ENCODE data around the gene KCNMA1. TPM values are rescaled to one million over a fixed set of nuclear protein-coding genes. Genes with fewer than 3 reads are reported as not detected.

The KCNMA1 gene
- total RNA-seq, 1 donor from 2014 or later, result 30.1 TPM

DNA sequence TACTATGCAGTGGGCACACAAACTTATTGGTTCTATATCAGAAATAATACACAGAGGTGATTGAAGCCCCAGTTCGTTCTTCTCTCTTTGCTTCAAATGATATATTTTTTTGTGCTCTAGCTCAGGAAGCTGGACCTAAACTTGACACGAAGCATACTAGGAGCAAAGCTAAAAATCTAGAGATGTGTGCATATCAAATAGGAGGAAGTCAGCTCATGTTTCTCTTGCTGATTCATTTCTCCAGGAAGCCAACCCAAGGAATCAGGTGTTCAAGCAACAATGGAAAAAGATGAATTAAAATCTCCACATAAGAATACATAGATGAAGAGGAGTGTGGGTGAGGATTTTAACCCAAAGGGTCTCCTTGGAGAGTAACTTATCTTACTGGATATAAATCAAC is 432.5 kb downstream of the KCNMA1 start:
- H3K36me3 Mint-ChIP-seq, result no peaks in the 10 kb centered on the region
- no peak overlapping the region for H3K4me3 Mint-ChIP-seq
- no peak overlapping the region for H3K27ac Mint-ChIP-seq
- no peak for DNase-seq (ENCODE audit: extremely low spot score, unreplicated experiment)
- peaks cover 2% of the 10 kb centered on the region for H3K27me3 Mint-ChIP-seq
- TF ChIP-seq, protein P1, sequence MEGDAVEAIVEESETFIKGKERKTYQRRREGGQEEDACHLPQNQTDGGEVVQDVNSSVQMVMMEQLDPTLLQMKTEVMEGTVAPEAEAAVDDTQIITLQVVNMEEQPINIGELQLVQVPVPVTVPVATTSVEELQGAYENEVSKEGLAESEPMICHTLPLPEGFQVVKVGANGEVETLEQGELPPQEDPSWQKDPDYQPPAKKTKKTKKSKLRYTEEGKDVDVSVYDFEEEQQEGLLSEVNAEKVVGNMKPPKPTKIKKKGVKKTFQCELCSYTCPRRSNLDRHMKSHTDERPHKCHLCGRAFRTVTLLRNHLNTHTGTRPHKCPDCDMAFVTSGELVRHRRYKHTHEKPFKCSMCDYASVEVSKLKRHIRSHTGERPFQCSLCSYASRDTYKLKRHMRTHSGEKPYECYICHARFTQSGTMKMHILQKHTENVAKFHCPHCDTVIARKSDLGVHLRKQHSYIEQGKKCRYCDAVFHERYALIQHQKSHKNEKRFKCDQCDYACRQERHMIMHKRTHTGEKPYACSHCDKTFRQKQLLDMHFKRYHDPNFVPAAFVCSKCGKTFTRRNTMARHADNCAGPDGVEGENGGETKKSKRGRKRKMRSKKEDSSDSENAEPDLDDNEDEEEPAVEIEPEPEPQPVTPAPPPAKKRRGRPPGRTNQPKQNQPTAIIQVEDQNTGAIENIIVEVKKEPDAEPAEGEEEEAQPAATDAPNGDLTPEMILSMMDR (conservative IDR thresholded peaks at IDR 0.05), result no peak
- H3K9me3 Mint-ChIP-seq, result peaks cover 8% of the 10 kb centered on the region
- peaks cover 8% of the 10 kb centered on the region for H3K4me1 Mint-ChIP-seq (ENCODE audit: unreplicated experiment)

- TF ChIP-seq, protein P1 (conservative IDR thresholded peaks at IDR 0.05), result no peak
- Mint-ChIP-seq H3K27ac (no peak overlapping the region), H3K9me3 (peaks cover 8% of the 10 kb centered on the region), H3K4me3 (no peak overlapping the region), H3K27me3 (peaks cover 2% of the 10 kb centered on the region), H3K36me3 (no peaks in the 10 kb centered on the region), H3K4me1 (ENCODE audit: unreplicated experiment) (peaks cover 8% of the 10 kb centered on the region)
- DNase-seq (ENCODE audit: extremely low spot score, unreplicated experiment), result no peak
Measured at GRCh38 chr10:77204171-77204570, 433.4 kb downstream of the KCNMA1 start.

- Mint-ChIP-seq H3K9me3 (peaks cover 8% of the 10 kb centered on the region), H3K4me1 (ENCODE audit: unreplicated experiment) (peaks cover 8% of the 10 kb centered on the region), H3K36me3 (no peaks in the 10 kb centered on the region), H3K27me3 (peaks cover 2% of the 10 kb centered on the region), H3K27ac (no peak overlapping the region), H3K4me3 (no peak overlapping the region)
- no peak for DNase-seq (ENCODE audit: extremely low spot score, unreplicated experiment)
- TF ChIP-seq, protein P1 (conservative IDR thresholded peaks at IDR 0.05), result no peak
Measured at GRCh38 chr10:77202857-77203256, 434.8 kb downstream of the KCNMA1 start.

- Mint-ChIP-seq H3K4me1 (ENCODE audit: unreplicated experiment) (peaks cover 5% of the 10 kb centered on the region), H3K27me3 (peaks cover 2% of the 10 kb centered on the region), H3K9me3 (peaks cover 8% of the 10 kb centered on the region), H3K4me3 (no peak overlapping the region), H3K36me3 (no peaks in the 10 kb centered on the region), H3K27ac (no peak overlapping the region)
- TF ChIP-seq, protein P1 (conservative IDR thresholded peaks at IDR 0.05), result no peak
- no peak for DNase-seq (ENCODE audit: extremely low spot score, unreplicated experiment)
Measured at GRCh38 chr10:77201135-77202106, 436.2 kb downstream of the KCNMA1 start.

DNA sequence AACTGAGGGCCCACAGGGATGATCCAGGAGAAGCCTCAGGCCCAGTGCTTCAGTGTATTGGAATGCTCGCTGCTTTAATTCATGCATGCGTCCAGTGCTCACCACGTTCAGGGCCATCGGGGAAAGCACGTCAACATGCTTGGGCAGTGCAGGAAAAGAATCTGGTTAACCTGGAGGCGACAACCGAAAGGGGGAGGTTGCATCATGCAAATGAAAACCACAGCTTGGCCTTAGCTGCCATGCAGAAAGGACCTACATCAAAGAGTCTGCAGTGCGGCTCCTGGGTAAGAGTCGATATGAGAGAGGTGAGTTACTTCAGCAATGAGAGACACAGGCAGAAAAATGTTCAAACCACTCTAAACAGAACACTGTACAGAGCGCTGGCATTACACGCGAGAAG is 440.1 kb downstream of the KCNMA1 start:
- TF ChIP-seq, protein P1 (conservative IDR thresholded peaks at IDR 0.05), result no peak
- H3K4me1 Mint-ChIP-seq (ENCODE audit: unreplicated experiment), result peaks cover 11% of the 10 kb centered on the region
- H3K36me3 Mint-ChIP-seq, result no peaks in the 10 kb centered on the region
- H3K27ac Mint-ChIP-seq, result no peak overlapping the region
- H3K9me3 Mint-ChIP-seq, result no peaks in the 10 kb centered on the region
- H3K4me3 Mint-ChIP-seq, result no peak overlapping the region
- peaks cover 2% of the 10 kb centered on the region for H3K27me3 Mint-ChIP-seq
- no peak for DNase-seq (ENCODE audit: extremely low spot score, unreplicated experiment)
